Transverse colon (tissue), 4 donors: Measurements from ENCODE around the gene MXD4. TPM values are rescaled to one million over a fixed set of nuclear protein-coding genes. Genes with fewer than 3 reads are reported as not detected.

Experiments
- DNase-seq: peaks from one replicate; pipeline ENCODE4 v3.0.0-alpha.2; 2019
- H3K27ac ChIP-seq, 4 donors: fragments of 200-600 bp; sonication (generic); 2 replicates each; pipeline ENCODE4 v1.5.1; 2016 to 2018; ENCODE audit warnings: inconsistent platforms in 4 of 4
- H3K27me3 ChIP-seq: fragments of 200-600 bp; sonication (generic); 2 replicates; pipeline ENCODE4 v1.5.1; 2017; ENCODE audit warnings: inconsistent platforms
- H3K36me3 ChIP-seq, 4 donors: fragments of 200-600 bp; sonication (generic); 2 replicates each; pipeline ENCODE4 v1.5.1; 2017 to 2019; ENCODE audit warnings: inconsistent platforms in 4 of 4
- H3K4me1 ChIP-seq, 4 donors: fragments of 200-600 bp; sonication (generic); 2 replicates each; pipeline ENCODE4 v1.5.1; 2017 to 2020; ENCODE audit warnings: inconsistent platforms in 4 of 4
- H3K4me3 ChIP-seq, 4 donors: fragments of 200-600 bp; sonication (generic); 1 replicate in 1 of 4; 2 replicates in 3 of 4; pipeline versions ENCODE4 v1.5.1 to v1.6.1; 2017 to 2019; ENCODE audit warnings: inconsistent platforms in 4 of 4
- H3K9me3 ChIP-seq, 2 donors: fragments of 200-600 bp; sonication (generic); 2 replicates each; pipeline ENCODE4 v1.5.1; 2017 to 2019; ENCODE audit warnings: inconsistent platforms in 2 of 2
- CTCF ChIP-seq, 5 experiments: fragments of 200-600 bp in 3 of 5; fragments of 450-650 bp in 2 of 5; sonication (generic) in 3 of 5; IDR thresholded peaks; 1 replicate in 2 of 5; 2 replicates in 3 of 5; pipeline ENCODE4 v1.5.1; 2016 to 2017; ENCODE audit warnings: antibody characterized with exemption in 5 of 5, inconsistent platforms in 3 of 5, mild to moderate bottlenecking in 2 of 5, moderate library complexity in 1 of 5
- EP300 ChIP-seq: sonication (generic); formaldehyde crosslinking; IDR thresholded peaks from one replicate; pipeline ENCODE4 v1.6.1; 2017; ENCODE audit warnings: antibody characterized with exemption, low read depth
- POLR2A ChIP-seq: fragments of 450-650 bp; IDR thresholded peaks from one replicate; pipeline ENCODE4 v1.6.1; 2016; ENCODE audit warnings: antibody characterized with exemption, mild to moderate bottlenecking, moderate library complexity
- POLR2AphosphoS5 ChIP-seq, 3 donors: sonication (generic); formaldehyde crosslinking; IDR thresholded peaks; one replicate each; pipeline ENCODE4 v1.6.1; 2016; ENCODE audit warnings: antibody characterized with exemption in 3 of 3
- WGBS, 2 donors: methylation state at CpG; one replicate each; pipeline ENCODE4 v1.1.5; 2018; ENCODE audit warnings: low coverage in 1 of 2; 5-methylcytosine and 5-hydroxymethylcytosine counted together
- in situ Hi-C, 4 donors: fragments of 200-750 bp; cut with MboI; loops; one replicate each; pipeline versions ENCODE4 v1.15.0 to v1.15.1; 2017; ENCODE audit warnings: low sequenced_read_pairs in 3 of 4, low pct_ligation_motif_present in 1 of 4, low pct_unique_long_range_greater_than_20kb in 1 of 4
- intact Hi-C: fragments of 100-400 bp; cut with DNase I; formaldehyde crosslinking; loops from one replicate; pipeline ENCODE4 v1.15.1; 2023; ENCODE audit warnings: low total_unique reads
- total RNA-seq, 4 donors: library from RNA; depleted of rRNA; stranded (reverse); fragments of >200 nt; gene quantifications; one replicate each; pipeline ENCODE4 v1.1.0, GENCODE V29; 2016

MXD4 gene
- total RNA-seq, 4 donors from 2014 or later: 48.1 to 101 (median 57.7) TPM

GRCh38 chr4:2259541-2260343 lies 2.2 kb downstream of the MXD4 start:
- TF ChIP-seq POLR2A (no peak), CTCF (IDR thresholded peaks at IDR 0.05) (no peak), EP300 (no peak), POLR2AphosphoS5 (IDR thresholded peaks at IDR 0.05) (no peak)
- Histone ChIP-seq H3K36me3 (no peaks in the 10 kb centered on the region), H3K4me3 (peak overlapping the region in 2 of 4 donors; percentile 96 to 100), H3K27me3 (no peaks in the 10 kb centered on the region), H3K9me3 (no peaks in the 10 kb centered on the region), H3K4me1 (peaks cover 34 to 73% (median 64%) of the 10 kb centered on the region in 4 donors), H3K27ac (peak overlapping the region; percentile 95 to 97 (median 97))
- 86% methylated on average over 12 of the region's 15 CpGs; no CpG with 5 or more reads in 1 of the 2 donors for WGBS, 2 donors
- intact Hi-C loops (no loop called here), in situ Hi-C loops (no loop called here)
- peak; percentile 7 for DNase-seq

- peak; percentile 5 for DNase-seq
- 74% methylated on average over 4 of the region's 13 CpGs; no CpG with 5 or more reads in 1 of the 2 donors for WGBS, 2 donors
- Histone ChIP-seq H3K27ac (peak overlapping the region; percentile 69 to 97 (median 96)), H3K4me3 (no peak overlapping the region), H3K36me3 (peaks cover 0 to 5% (median 0%) of the 10 kb centered on the region in 4 donors), H3K27me3 (no peaks in the 10 kb centered on the region), H3K9me3 (no peaks in the 10 kb centered on the region), H3K4me1 (peaks cover 34 to 73% (median 64%) of the 10 kb centered on the region in 4 donors)
- intact Hi-C loops (no loop called here), in situ Hi-C loops (no loop called here)
- no peak for TF ChIP-seq POLR2AphosphoS5 (IDR thresholded peaks at IDR 0.05)
- no peak for TF ChIP-seq CTCF (IDR thresholded peaks at IDR 0.05)
- no peak for TF ChIP-seq EP300
- no peak for TF ChIP-seq POLR2A
These were observed 2.8 kb downstream of the MXD4 start for GRCh38 chr4:2259036-2259540.

- H3K36me3 ChIP-seq: peaks cover 0 to 5% (median 0%) of the 10 kb centered on the region in 4 donors
- H3K27me3 ChIP-seq: no peaks in the 10 kb centered on the region
- TF ChIP-seq CTCF (IDR thresholded peaks at IDR 0.05): no peak
- no peak for TF ChIP-seq POLR2AphosphoS5 (IDR thresholded peaks at IDR 0.05)
- no peak for TF ChIP-seq POLR2A
- peak overlapping the region; percentile 69 to 97 (median 96) for H3K27ac ChIP-seq
- no peaks in the 10 kb centered on the region for H3K9me3 ChIP-seq
- in situ Hi-C loops: no loop called here
- no peak overlapping the region for H3K4me3 ChIP-seq
- peak; percentile 7 for DNase-seq
- WGBS, 2 donors: 86% methylated on average over 11 of the region's 18 CpGs; no CpG with 5 or more reads in 1 of the 2 donors
- intact Hi-C loops: no loop called here
- peaks cover 34 to 71% (median 64%) of the 10 kb centered on the region in 4 donors for H3K4me1 ChIP-seq
These were observed 3.5 kb downstream of the MXD4 start for GRCh38 chr4:2258091-2259035.
